Stimulated activated CD4-positive, alpha-beta T cell treated with anti-CD3 and anti-CD28 coated beads, Interleukin-1b, Interleukin-23, amount 100 ng/mL, for 4 hours (primary cell): ENCODE data around the gene TRIM74.
"Not testable (repeated sequence)": the region's sequence is repeated elsewhere in the genome, so short reads cannot be mapped to it uniquely, and the experiment has no call there.

Experiments used
- DNase-seq, 2 donors: peaks; one replicate each; pipeline ENCODE4 v3.0.0-alpha.2; 2020; ENCODE audit warnings: low read depth in 2 of 2

Gene TRIM74

DNA sequence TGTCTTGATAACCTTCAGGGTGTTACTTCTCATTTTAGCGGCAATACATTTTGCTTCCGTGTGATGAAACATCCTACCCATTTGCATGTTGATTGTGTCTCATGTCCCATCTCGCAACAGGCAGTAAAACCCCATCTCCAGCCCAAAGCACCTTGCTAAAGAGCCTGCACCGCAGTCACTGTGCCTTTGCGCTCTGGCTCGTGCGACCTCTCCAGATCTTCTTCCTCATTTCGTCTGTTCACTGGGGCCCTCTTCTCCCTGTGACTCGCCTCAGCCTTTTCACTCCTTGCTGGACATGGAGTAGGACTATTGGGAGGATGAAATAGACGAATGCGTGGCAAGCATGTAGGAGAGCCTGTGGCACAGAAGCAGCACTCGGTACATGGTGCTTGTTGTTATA, 57.9 kb downstream of the TRIM74 start:
- DNase-seq: not testable (repeated sequence)
